GM06990 (cell line): ENCODE measurements around the gene USP32.
"Not testable (repeated sequence)": the region's sequence is repeated elsewhere in the genome, so short reads cannot be mapped to it uniquely, and the experiment has no call there.

Source experiments
- DNase-seq: peaks from one replicate; pipeline ENCODE4 v3.0.0-alpha.2; 2011; ENCODE audit not compliant: insufficient read length; ENCODE audit errors: extremely low read depth
- H3K27me3 ChIP-seq: replicated peaks from 2 replicates; pipeline ENCODE4 v1.6.0; 2011; ENCODE audit warnings: low read length; ENCODE audit not compliant: control insufficient read depth, insufficient read depth
- H3K36me3 ChIP-seq: 2 replicates; pipeline ENCODE4 v1.5.1; 2011; ENCODE audit warnings: low read length; ENCODE audit not compliant: control insufficient read depth, insufficient read depth
- H3K4me3 ChIP-seq: replicated peaks from 2 replicates; pipeline ENCODE4 v1.5.1; 2011; ENCODE audit warnings: low read depth, mild to moderate bottlenecking, control low read depth, low read length
- TF ChIP-seq, protein P1 (sequence below): IDR thresholded peaks from 2 replicates; pipeline ENCODE4 v1.5.1; 2011; ENCODE audit warnings: low read length, control low read depth, mild to moderate bottlenecking, inconsistent platforms; ENCODE audit not compliant: insufficient read depth, poor library complexity, severe bottlenecking

The USP32 gene

DNA sequence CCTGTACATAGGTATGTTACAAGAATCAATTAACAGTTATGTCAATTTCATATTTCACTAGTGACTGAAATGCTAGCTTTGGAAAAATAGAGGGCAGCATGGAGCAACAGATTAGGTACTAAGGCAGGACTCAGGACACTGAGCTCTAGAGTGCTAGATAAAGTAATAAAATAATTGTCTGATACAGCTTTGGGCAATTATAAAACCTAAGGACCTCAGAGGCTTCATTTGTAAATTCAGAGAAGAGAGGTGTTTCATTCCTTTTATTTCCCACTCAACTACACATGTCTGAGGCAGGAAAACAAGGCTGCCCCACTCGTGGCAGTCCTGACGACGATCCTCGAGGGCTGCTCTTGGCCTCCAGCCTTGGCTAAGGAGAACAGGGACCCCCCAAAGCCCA lies 160.7 kb downstream of the USP32 start:
- H3K36me3 ChIP-seq = no peaks in the 10 kb centered on the region
- no peak overlapping the region for H3K4me3 ChIP-seq
- no peaks in the 10 kb centered on the region for H3K27me3 ChIP-seq
- DNase-seq = no peak
- TF ChIP-seq, protein P1, sequence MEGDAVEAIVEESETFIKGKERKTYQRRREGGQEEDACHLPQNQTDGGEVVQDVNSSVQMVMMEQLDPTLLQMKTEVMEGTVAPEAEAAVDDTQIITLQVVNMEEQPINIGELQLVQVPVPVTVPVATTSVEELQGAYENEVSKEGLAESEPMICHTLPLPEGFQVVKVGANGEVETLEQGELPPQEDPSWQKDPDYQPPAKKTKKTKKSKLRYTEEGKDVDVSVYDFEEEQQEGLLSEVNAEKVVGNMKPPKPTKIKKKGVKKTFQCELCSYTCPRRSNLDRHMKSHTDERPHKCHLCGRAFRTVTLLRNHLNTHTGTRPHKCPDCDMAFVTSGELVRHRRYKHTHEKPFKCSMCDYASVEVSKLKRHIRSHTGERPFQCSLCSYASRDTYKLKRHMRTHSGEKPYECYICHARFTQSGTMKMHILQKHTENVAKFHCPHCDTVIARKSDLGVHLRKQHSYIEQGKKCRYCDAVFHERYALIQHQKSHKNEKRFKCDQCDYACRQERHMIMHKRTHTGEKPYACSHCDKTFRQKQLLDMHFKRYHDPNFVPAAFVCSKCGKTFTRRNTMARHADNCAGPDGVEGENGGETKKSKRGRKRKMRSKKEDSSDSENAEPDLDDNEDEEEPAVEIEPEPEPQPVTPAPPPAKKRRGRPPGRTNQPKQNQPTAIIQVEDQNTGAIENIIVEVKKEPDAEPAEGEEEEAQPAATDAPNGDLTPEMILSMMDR = peak; percentile 52

DNA sequence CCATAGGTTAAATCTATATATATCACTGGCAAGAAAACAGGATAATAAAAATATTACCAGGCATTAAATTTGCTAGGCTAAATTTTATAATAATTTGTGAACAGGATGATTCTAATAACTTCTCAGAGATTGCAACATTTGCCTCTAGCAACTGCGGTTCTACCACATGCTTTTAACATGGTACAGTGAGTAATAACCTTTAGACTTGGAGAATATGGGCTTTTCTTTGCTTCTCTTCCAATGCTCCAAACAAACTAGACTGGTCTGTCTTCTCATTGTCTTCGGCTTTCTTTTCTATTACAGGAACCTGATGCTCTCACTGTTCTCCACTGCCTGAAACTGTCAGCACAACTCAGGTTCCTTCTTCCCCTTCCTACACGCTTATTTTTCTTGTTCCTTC lies 161.6 kb downstream of the USP32 start:
- TF ChIP-seq, protein P1 = no peak
- no peak for DNase-seq
- no peaks in the 10 kb centered on the region for H3K27me3 ChIP-seq
- no peak overlapping the region for H3K4me3 ChIP-seq
- no peaks in the 10 kb centered on the region for H3K36me3 ChIP-seq

DNA sequence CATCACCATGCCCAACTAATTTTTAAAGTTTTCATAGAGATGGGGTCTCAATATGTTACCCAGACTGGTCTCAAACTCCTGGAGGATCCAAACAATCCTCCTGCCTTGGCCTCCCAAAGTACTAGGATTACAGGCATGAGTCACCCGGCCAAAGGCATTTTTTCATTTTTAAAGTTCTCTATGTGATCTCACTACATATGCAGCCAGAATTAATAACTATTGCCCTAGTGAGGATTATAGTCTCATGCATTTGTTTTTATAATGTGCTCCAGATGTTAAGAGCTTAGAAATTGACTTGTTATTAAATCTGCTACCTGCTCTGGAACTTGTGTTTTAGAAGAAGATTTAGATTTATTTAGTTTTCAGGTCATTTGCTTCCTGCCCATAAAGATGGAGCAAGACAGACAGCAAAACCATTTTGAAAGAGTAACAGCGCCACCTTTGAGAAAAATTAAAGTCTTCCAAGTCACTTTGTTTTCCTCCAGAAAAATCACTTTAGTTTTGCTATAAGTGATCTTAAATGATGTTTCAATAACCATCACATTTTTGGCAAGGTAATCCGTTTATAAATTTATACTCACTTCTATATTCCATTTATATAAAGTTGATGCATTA lies 162.6 kb downstream of the USP32 start:
- DNase-seq = no peak
- Histone ChIP-seq H3K4me3 (no peak overlapping the region), H3K27me3 (no peaks in the 10 kb centered on the region), H3K36me3 (peaks cover 3% of the 10 kb centered on the region)
- TF ChIP-seq, protein P1 = no peak

DNA sequence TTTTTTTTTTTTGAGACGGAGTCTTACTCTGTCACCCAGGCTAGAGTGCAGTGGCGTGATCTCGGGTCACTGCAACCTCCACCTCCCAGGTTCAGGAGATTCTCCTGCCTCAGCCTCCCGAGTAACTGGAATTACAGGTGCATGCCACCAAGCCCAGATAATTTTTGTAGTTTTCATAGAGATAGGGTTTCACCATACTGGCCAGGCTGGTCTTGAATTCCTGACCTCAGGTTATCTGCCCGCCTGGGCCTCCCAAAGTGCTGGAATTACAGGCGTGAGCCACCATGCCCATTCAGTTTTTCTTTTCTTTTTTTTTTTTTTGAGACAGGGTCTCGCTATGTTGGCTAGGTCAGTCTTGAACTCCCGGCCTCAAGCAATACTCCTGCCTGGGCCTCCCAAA lies 164.7 kb downstream of the USP32 start:
- H3K4me3 ChIP-seq, H3K27me3 ChIP-seq, DNase-seq, H3K36me3 ChIP-seq: not testable (repeated sequence)

DNA sequence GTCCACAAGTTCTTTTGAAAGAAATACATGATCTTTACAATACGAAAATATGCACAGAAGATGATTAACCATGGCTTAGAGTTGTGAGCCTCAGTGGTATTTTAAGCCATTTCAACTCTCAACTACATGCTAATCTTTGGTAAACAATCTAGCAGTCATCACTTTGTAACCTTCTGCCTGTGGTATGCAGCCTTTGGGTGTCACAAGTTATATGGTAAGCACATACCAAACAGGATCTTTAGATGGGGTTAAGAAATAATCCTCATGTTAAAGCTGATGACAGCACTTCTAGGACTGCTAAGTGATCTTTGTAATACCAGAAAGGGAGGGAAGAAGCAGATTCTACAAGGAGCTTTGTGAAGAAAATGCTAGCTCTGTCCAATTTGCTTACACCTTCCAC lies 167.9 kb downstream of the USP32 start:
- DNase-seq = no peak
- Histone ChIP-seq H3K27me3 (no peaks in the 10 kb centered on the region), H3K4me3 (no peak overlapping the region), H3K36me3 (peaks cover 3% of the 10 kb centered on the region)
- TF ChIP-seq, protein P1 = no peak

DNA sequence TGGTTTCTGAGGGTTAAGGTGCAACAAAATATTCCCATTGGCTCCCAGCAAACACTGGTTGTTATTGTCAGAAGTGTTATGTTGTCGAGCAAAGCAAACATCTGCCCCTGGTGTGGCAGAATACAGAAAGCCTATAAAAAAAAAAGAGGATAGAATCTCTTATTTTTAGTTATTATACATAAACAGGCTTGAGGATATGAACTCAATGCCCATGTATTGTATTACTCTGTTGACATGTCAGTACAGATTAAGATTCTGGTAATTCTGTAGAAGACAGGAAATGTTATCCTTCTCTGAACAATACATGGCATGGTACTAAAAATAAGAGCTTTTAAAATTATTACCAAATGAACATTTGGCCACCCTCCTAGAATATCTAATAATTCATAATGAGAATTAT lies 168.5 kb downstream of the USP32 start:
- no peak overlapping the region for H3K4me3 ChIP-seq
- TF ChIP-seq, protein P1 = no peak
- H3K27me3 ChIP-seq = no peaks in the 10 kb centered on the region
- no peak for DNase-seq
- H3K36me3 ChIP-seq = peaks cover 3% of the 10 kb centered on the region

DNA sequence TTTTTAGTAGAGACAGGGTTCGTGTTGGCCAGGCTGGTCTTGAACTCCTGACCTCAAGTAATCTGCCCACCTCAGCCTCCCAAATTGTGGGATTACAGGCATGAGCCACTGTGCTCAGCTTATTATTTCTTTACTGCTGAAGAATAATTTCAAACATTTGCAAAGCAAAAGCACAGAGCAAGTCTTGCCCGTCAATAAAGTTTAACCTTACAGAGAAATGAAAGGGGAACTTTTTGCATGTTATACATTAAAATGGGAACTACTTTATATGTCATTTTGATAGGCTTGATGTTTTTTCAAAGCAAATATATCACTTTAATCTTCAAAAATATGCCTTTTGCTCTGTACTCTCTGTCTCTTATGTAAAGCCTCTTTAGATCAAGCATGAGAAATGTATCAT lies 173.2 kb downstream of the USP32 start:
- H3K27me3 ChIP-seq, H3K4me3 ChIP-seq, H3K36me3 ChIP-seq, DNase-seq: not testable (repeated sequence)

DNA sequence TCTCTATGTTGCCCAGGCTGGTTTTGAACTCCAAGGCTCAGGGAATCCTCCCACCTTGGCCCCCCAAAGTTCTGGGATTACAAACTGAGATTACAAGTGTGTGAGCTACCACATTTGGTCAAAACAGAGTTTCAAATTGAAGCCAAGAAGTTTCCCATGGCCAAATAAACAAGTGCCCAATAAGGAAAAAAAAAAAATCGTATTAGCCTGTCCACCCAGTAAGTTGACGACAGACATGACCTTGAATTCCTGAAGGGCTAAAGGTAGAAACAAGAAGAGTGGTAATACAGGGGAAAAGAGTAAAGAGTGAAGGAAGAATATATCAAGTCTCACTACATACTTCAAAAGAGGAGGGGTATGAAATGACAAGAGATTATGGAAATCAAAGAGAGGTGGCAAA lies 176.0 kb downstream of the USP32 start:
- H3K36me3 ChIP-seq, H3K4me3 ChIP-seq, H3K27me3 ChIP-seq, DNase-seq: not testable (repeated sequence)

DNA sequence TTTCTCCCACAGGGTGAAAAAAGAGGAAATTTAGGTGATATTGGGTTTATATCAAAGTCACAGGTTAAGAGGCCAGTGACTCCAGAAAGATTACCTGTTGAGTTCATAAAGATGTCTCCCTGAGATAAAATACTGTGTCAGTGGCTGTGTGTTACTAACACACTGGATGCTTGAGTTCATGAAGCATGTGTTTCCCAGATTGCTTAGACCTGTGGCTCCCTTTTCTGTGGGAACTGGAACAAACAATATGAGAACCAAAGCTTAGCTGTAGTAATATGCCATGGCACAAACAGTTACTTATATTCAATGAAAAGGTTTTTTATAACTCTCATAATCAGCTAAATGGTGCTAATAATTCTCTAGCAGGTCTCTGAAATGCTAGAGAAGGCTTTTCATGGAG lies 180.7 kb downstream of the USP32 start:
- not testable (repeated sequence) for DNase-seq, H3K36me3 ChIP-seq, H3K27me3 ChIP-seq, H3K4me3 ChIP-seq
